Stomach (tissue), 9 donors: ENCODE results near the gene OSBPL9. TPM values are rescaled to one million over a fixed set of nuclear protein-coding genes. Genes with fewer than 3 reads are reported as not detected.

Experiments
- DNase-seq, 2 donors: peaks; one replicate each; pipeline versions ENCODE4 v3.0.0 to v3.0.0-alpha.2; 2013 to 2019
- H3K27ac ChIP-seq, 5 donors: fragments of 200-600 bp in 4 of 5; sonication (generic) in 4 of 5; one replicate each; pipeline ENCODE4 v1.5.1; 2013 to 2019; ENCODE audit warnings: mild to moderate bottlenecking in 1 of 5, moderate library complexity in 1 of 5
- H3K27me3 ChIP-seq, 3 donors: fragments of 200-600 bp; sonication (generic); one replicate each; pipeline ENCODE4 v1.5.1; 2017 to 2019; ENCODE audit warnings: mixed run types in 1 of 3
- H3K36me3 ChIP-seq, 4 donors: fragments of 200-600 bp; sonication (generic); 1 replicate in 3 of 4; 2 replicates in 1 of 4; pipeline ENCODE4 v1.5.1; 2016 to 2019
- H3K4me1 ChIP-seq, 4 donors: fragments of 200-600 bp; sonication (generic); one replicate each; pipeline ENCODE4 v1.5.1; 2016 to 2019
- H3K4me3 ChIP-seq, 4 donors: fragments of 200-600 bp; sonication (generic) in 3 of 4; one replicate each; pipeline ENCODE4 v1.5.1; 2016 to 2019; ENCODE audit warnings: mild to moderate bottlenecking in 1 of 4
- H3K9me3 ChIP-seq, 4 donors: fragments of 200-600 bp; sonication (generic); one replicate each; pipeline ENCODE4 v1.5.1; 2016 to 2019
- CTCF ChIP-seq, 7 experiments: fragments of 450-650 bp in 4 of 7; fragments of 200-600 bp in 3 of 7; sonication (generic) in 3 of 7; IDR thresholded peaks; one replicate each; pipeline ENCODE4 v1.5.1; 2016 to 2019; ENCODE audit warnings: antibody characterized with exemption in 7 of 7, control low read depth in 2 of 7, mild to moderate bottlenecking in 1 of 7
- EP300 ChIP-seq: sonication (generic); formaldehyde crosslinking; IDR thresholded peaks from one replicate; pipeline ENCODE4 v1.6.1; 2017; ENCODE audit warnings: antibody characterized with exemption
- POLR2A ChIP-seq, 4 donors: fragments of 450-650 bp; IDR thresholded peaks; one replicate each; pipeline ENCODE4 v1.6.1; 2016; ENCODE audit warnings: antibody characterized with exemption in 4 of 4, control low read depth in 2 of 4, mild to moderate bottlenecking in 1 of 4, moderate library complexity in 1 of 4
- POLR2AphosphoS5 ChIP-seq, 3 donors: sonication (generic); formaldehyde crosslinking; IDR thresholded peaks; one replicate each; pipeline ENCODE4 v1.6.1; 2016; ENCODE audit warnings: antibody characterized with exemption in 3 of 3
- WGBS, 5 donors: extraction: QIAGEN DNeasy Blood & Tissue Kit in 3 of 5; methylation state at CpG; one replicate each; pipeline versions ENCODE4 v1.1.5 to v1.1.7; 2013 to 2018; 5-methylcytosine and 5-hydroxymethylcytosine counted together
- intact Hi-C: fragments of 100-400 bp; cut with DNase I; formaldehyde crosslinking; loops from one replicate; pipeline ENCODE4 v1.15.1; 2023; ENCODE audit warnings: low total_unique reads
- polyA plus RNA-seq, 3 donors: library from polyadenylated mRNA; stranded (reverse); fragments of 200-250 nt; gene quantifications; one replicate each; pipeline ENCODE4 v1.2.3, GENCODE V29; 2013
- total RNA-seq, 5 donors: library from RNA; depleted of rRNA; stranded (reverse); fragments of >200 nt; gene quantifications; one replicate each; pipeline versions ENCODE4 v1.1.0 to v1.2.3, GENCODE V29; 2014 to 2016
- donor health status: healthy with polysubstance abuse.
- donor health status: Bipolar disorder and iron deficiency.
- donor health status: healthy.

Gene OSBPL9
- total and polyA plus RNA-seq, 8 donors, result 29.8 to 461 (median 109) TPM

- Histone ChIP-seq H3K36me3 (peaks cover 0 to 5% (median 2%) of the 10 kb centered on the region in 4 donors), H3K4me1 (peaks cover 0 to 8% (median 0%) of the 10 kb centered on the region in 4 donors), H3K27me3 (no peaks in the 10 kb centered on the region), H3K27ac (no peak overlapping the region), H3K4me3 (no peak overlapping the region), H3K9me3 (no peaks in the 10 kb centered on the region)
- no peak for TF ChIP-seq EP300
- no peak for TF ChIP-seq CTCF (IDR thresholded peaks at IDR 0.05)
- no peak for TF ChIP-seq POLR2A (IDR thresholded peaks at IDR 0.05)
- no peak for TF ChIP-seq POLR2AphosphoS5 (IDR thresholded peaks at IDR 0.05)
- DNase-seq, result no peak
- intact Hi-C loops, result no loop called here
- WGBS, 5 donors, result 93 to 96% (median 94%) methylated on average over 8 of the region's 8 CpGs
Observed at GRCh38 chr1:51714374-51715019, 97.6 kb downstream of the OSBPL9 start.

- H3K27ac ChIP-seq, result no peak overlapping the region
- peaks cover 0 to 8% (median 2%) of the 10 kb centered on the region in 4 donors for H3K36me3 ChIP-seq
- intact Hi-C loops, result no loop called here
- H3K4me3 ChIP-seq, result no peak overlapping the region
- no peaks in the 10 kb centered on the region for H3K27me3 ChIP-seq
- 90 to 97% (median 95%) methylated on average over 4 of the region's 4 CpGs for WGBS, 5 donors
- H3K4me1 ChIP-seq, result peaks cover 0 to 8% (median 0%) of the 10 kb centered on the region in 4 donors
- DNase-seq, result no peak
- no peaks in the 10 kb centered on the region for H3K9me3 ChIP-seq
- TF ChIP-seq CTCF (IDR thresholded peaks at IDR 0.05), result no peak
- no peak for TF ChIP-seq POLR2AphosphoS5 (IDR thresholded peaks at IDR 0.05)
- no peak for TF ChIP-seq EP300
- TF ChIP-seq POLR2A (IDR thresholded peaks at IDR 0.05), result no peak
Observed at GRCh38 chr1:51715369-51715768, 98.5 kb downstream of the OSBPL9 start.

- no peaks in the 10 kb centered on the region for H3K27me3 ChIP-seq
- peaks cover 0 to 8% (median 0%) of the 10 kb centered on the region in 4 donors for H3K4me1 ChIP-seq
- H3K27ac ChIP-seq, result no peak overlapping the region
- peaks cover 0 to 13% (median 2%) of the 10 kb centered on the region in 4 donors for H3K36me3 ChIP-seq
- WGBS, 5 donors, result 90 to 99% (median 97%) methylated on average over 3 of the region's 3 CpGs
- intact Hi-C loops, result no loop called here
- H3K4me3 ChIP-seq, result no peak overlapping the region
- no peak for DNase-seq
- no peaks in the 10 kb centered on the region for H3K9me3 ChIP-seq
- TF ChIP-seq CTCF (IDR thresholded peaks at IDR 0.05) (no peak), POLR2AphosphoS5 (IDR thresholded peaks at IDR 0.05) (no peak), EP300 (no peak), POLR2A (IDR thresholded peaks at IDR 0.05) (no peak)
Observed at GRCh38 chr1:51716746-51717145, 99.9 kb downstream of the OSBPL9 start.

GRCh38 chr1:51717842-51718241 lies 101.0 kb downstream of the OSBPL9 start:
- Histone ChIP-seq H3K9me3 (no peaks in the 10 kb centered on the region), H3K4me3 (no peak overlapping the region), H3K36me3 (peaks cover 0 to 13% (median 2%) of the 10 kb centered on the region in 4 donors), H3K27ac (no peak overlapping the region), H3K27me3 (no peaks in the 10 kb centered on the region), H3K4me1 (peaks cover 0 to 8% (median 0%) of the 10 kb centered on the region in 4 donors)
- TF ChIP-seq CTCF (IDR thresholded peaks at IDR 0.05), result no peak
- no peak for TF ChIP-seq EP300
- TF ChIP-seq POLR2AphosphoS5 (IDR thresholded peaks at IDR 0.05), result no peak
- no peak for TF ChIP-seq POLR2A (IDR thresholded peaks at IDR 0.05)
- WGBS, 5 donors, result 95 to 99% (median 97%) methylated on average over 3 of the region's 3 CpGs
- DNase-seq, result no peak
- intact Hi-C loops, result no loop called here
